GM12872 (cell line): ENCODE results near the gene GNG2.

Source experiments
- TF ChIP-seq, protein P1 (sequence below): IDR thresholded peaks from 3 replicates; pipeline ENCODE4 v1.5.1; 2011; ENCODE audit warnings: low read depth, mild to moderate bottlenecking, low read length, moderate library complexity; ENCODE audit not compliant: insufficient read depth

Gene GNG2

DNA sequence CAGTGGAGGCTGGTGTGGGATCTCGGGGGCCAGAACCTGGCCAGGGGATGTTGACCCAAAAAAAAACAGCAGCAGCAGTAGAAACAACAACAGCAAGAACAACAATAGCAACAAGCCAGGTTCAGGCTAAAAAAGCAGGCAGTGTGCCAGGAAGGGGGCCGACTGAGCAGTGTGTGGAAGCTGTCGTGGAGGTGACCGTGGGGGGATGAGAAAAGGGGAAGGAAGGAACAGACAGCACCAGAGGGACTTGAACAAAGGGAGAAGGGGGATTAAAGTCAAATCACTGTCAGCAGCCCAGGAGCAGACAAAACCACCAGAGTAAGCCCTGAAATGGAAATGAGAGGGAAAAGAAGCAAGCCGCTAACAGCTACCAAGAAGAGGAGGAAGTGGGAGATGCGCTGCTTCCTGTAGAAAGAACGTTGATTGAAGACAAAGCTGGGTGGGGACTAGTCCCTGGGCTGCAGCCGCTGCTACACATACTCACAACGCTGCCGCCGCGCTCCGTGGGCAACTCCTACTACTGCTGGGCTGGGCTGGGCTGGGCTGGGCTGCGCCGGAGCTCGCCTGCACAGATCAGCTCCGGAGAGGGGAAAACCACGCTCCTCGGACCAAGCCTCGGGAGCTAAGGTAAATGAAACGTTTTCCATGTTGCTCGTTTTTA, at the start of gene GNG2:
Gene GNG2, plus strand, starts transcription at position 449 of the 661 bp plus-strand sequence. CDS start 90,067 bp downstream, outside the sequence.
- TF ChIP-seq, protein P1, sequence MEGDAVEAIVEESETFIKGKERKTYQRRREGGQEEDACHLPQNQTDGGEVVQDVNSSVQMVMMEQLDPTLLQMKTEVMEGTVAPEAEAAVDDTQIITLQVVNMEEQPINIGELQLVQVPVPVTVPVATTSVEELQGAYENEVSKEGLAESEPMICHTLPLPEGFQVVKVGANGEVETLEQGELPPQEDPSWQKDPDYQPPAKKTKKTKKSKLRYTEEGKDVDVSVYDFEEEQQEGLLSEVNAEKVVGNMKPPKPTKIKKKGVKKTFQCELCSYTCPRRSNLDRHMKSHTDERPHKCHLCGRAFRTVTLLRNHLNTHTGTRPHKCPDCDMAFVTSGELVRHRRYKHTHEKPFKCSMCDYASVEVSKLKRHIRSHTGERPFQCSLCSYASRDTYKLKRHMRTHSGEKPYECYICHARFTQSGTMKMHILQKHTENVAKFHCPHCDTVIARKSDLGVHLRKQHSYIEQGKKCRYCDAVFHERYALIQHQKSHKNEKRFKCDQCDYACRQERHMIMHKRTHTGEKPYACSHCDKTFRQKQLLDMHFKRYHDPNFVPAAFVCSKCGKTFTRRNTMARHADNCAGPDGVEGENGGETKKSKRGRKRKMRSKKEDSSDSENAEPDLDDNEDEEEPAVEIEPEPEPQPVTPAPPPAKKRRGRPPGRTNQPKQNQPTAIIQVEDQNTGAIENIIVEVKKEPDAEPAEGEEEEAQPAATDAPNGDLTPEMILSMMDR, result no peak

DNA sequence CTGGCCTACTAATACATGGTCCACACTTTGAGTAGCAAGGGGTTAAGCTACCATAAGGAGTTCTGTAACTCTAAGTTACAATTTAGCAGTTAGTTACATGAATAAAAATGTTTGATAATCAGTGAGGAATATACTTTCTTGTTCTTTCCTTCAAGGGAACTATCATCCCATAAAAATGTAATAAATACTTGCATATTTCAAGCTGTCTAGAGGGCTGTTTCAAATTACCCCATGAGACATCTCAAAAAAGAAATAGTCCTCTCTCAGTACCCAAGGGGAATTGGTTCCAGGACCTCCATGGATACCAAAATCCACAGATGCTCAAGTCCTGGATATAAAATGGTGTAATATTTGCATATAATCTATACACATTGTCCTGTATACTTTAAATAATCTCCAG, 48.7 kb upstream of the GNG2 start:
- TF ChIP-seq, protein P1, result no peak

DNA sequence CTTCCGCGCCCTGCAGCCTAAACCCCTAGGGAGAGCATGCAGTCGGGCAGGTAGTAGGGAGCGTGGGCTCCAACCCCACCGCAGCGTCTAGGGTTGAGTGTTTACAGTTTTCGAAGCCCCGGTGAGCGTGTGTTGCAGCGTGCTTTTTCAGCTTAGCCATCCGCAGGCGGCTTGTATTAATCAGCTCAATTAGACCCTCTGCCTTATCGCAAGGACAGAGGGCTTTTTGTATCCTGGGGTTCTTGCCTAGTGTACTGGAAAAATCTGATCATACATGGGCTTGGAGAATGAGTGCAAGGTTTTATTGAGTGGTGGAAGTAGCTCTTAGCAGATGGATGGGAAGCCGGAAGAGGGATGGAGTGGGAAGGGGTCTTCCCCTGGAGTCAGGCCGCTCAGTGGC, 44.4 kb upstream of the GNG2 start:
- TF ChIP-seq, protein P1, result no peak

DNA sequence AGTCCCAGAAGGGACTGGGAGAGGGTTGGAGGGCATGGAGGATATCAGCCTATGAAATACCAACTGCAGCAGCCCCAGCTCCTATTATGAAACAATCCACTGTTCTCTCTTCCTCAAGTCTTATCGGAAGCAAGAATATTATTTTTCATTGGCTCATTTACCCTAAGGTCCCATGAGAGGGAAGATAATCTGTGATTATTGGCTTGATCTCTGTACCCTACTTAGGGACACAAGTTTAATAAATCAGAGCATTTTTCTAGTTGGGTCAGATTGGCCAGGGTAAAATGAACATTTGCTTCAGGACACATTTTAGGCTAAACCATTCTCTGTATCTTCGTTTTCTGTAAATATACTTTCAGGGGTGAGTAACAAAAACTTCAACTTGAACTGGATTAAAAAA, 43.1 kb upstream of the GNG2 start:
- TF ChIP-seq, protein P1, result no peak

DNA sequence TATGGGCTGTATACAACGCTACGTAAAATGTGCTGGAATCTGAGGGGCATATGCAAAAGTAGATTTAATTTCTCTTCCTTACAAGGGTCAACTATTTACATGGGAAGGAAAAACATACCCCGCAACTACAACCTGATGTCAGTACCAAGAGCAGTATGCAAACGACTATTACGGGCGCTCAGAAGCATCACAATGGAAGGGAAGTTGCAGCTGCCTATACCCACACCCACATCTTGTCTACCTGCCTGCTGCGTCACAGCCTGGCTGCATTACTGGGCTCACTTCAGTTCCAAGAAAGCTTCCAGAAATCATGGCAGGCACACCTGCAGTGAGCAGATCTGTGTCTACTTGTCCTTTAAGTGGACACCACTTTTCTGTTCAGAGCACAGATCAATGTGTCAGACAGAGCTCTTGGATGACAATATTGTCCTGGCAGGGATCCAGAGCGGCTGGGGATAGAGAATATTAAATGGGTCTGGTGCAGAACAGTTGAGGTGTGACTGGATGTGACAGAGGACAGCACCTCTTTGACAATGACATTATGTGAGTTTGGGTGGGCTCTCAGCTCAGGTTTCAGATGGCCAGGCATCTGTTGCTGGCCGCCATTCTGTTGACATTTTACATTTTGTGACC, 41.5 kb upstream of the GNG2 start:
- TF ChIP-seq, protein P1, result no peak

DNA sequence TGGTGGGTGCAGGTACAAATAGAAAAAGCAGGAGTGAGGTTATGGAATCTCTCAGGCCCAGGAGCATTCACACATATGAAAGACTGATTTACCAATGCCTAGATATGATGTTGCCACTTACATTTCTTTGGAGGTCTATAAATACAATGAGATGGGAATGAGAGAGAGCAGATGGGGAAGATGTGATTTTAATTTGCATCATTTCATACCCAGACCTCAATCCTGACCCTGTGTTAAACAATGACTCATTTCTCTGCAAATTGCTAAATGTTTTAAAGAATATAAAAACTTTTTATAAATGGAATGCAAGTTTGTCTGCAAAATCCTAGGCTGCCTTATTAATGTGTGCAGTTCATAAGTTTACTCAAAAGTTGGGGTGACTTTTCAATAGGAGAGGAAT, 38.6 kb upstream of the GNG2 start:
- TF ChIP-seq, protein P1, result no peak

DNA sequence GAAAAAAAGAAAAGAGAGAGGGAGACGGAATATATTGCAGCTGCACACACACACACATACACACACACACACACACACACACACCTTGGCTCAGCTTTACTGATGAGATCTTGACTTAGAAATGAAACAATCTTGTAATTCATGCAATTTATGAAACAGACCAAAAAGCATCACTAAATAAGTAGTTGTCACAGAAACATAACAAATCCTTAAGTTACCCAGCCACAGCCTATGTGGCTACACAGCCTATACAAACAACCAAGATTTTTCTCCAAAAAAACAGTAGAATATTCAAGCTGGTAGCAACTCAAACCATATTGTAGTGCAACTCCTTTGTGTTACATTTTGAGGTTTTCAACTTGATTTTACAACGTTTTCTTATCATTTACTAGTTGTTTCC, 37.9 kb upstream of the GNG2 start:
- TF ChIP-seq, protein P1, result no peak
